ENCODE measurements around the gene C10orf67.

- TF ChIP-seq CTCF (IDR thresholded peaks at IDR 0.05; ENCODE audit: control extremely low read depth in 1 of 3, insufficient read depth in 1 of 3, low read depth in 1 of 3, low read length in 3 of 3) (no peak), YY1 (IDR thresholded peaks at IDR 0.05; ENCODE audit: low read depth, low read length) (no peak), EP300 (IDR thresholded peaks at IDR 0.05; ENCODE audit: borderline replicate concordance in 1 of 2, low read depth in 2 of 2, low read length in 2 of 2) (no peak), POLR2A (IDR thresholded peaks at IDR 0.05; ENCODE audit: control extremely low read depth in 1 of 2, low read depth in 2 of 2, low read length in 2 of 2) (no peak)
These were observed 147.2 kb downstream of the C10orf67 start for GRCh38 chr10:23197416-23197861.

Data from H1 (cell line).